Activated T-helper 2 cell treated with anti-CD3 and anti-CD28 coated beads, Interferon-gamma antibody, Interleukin-2, Interleukin-4, amounts not matched to agents 10 μg/mL and 5 μg/mL and 100 μg/mL, durations not matched to agents 14 hours and 24 hours and 36 hours (primary cell): Measurements from ENCODE around the gene MARVELD3. TPM values are rescaled to one million over a fixed set of nuclear protein-coding genes. Genes with fewer than 3 reads are reported as not detected.
"Not testable (repeated sequence)": the region's sequence is repeated elsewhere in the genome, so short reads cannot be mapped to it uniquely, and the experiment has no call there.

Experiments used
- DNase-seq: peaks from one replicate; pipeline ENCODE4 v3.0.0; 2021; ENCODE audit warnings: low spot score
- H3K27ac Mint-ChIP-seq: one replicate; pipeline ENCODE4 v1.8.0; 2021; ENCODE audit warnings: mixed read lengths
- H3K27me3 Mint-ChIP-seq: one replicate; pipeline ENCODE4 v1.8.0; 2021; ENCODE audit warnings: low read depth, mixed read lengths
- H3K36me3 Mint-ChIP-seq: one replicate; pipeline ENCODE4 v1.8.0; 2021; ENCODE audit warnings: low read depth, mixed read lengths
- H3K4me1 Mint-ChIP-seq: one replicate; pipeline ENCODE4 v1.8.0; 2021; ENCODE audit warnings: low read depth, mixed read lengths
- H3K4me3 Mint-ChIP-seq: one replicate; pipeline ENCODE4 v1.8.0; 2021; ENCODE audit warnings: low read depth, mild to moderate bottlenecking, moderate library complexity, mixed read lengths
- H3K9me3 Mint-ChIP-seq: one replicate; pipeline ENCODE4 v1.8.0; 2021; ENCODE audit warnings: mixed read lengths
- intact Hi-C: fragments of 100-400 bp; cut with micrococcal nuclease; formaldehyde crosslinking; loops from one replicate; pipeline ENCODE4 v1.15.1; 2023
- total RNA-seq: library from RNA; stranded (reverse); gene quantifications from 2 replicates; pipeline ENCODE4 v1.2.3, GENCODE V29; 2022

MARVELD3 gene
- total RNA-seq, 1 donor from 2014 or later = not detected

- H3K27ac Mint-ChIP-seq, H3K9me3 Mint-ChIP-seq, DNase-seq, H3K4me1 Mint-ChIP-seq, H3K4me3 Mint-ChIP-seq, H3K36me3 Mint-ChIP-seq, intact Hi-C loops: not testable (repeated sequence)
- peaks cover 13% of the 10 kb centered on the region for H3K27me3 Mint-ChIP-seq
Observed at GRCh38 chr16:71598426-71598825, 27.6 kb upstream of the MARVELD3 start.

- Mint-ChIP-seq H3K36me3 (no peaks in the 10 kb centered on the region), H3K9me3 (no peaks in the 10 kb centered on the region), H3K4me3 (no peak overlapping the region), H3K27ac (no peak overlapping the region), H3K4me1 (no peaks in the 10 kb centered on the region), H3K27me3 (peaks cover 8% of the 10 kb centered on the region)
- intact Hi-C loops = no loop called here
- no peak for DNase-seq
Observed at GRCh38 chr16:71600822-71601221, 25.2 kb upstream of the MARVELD3 start.

- no peak overlapping the region for H3K27ac Mint-ChIP-seq
- intact Hi-C loops = no loop called here
- no peaks in the 10 kb centered on the region for H3K4me1 Mint-ChIP-seq
- no peak overlapping the region for H3K4me3 Mint-ChIP-seq
- H3K9me3 Mint-ChIP-seq = no peaks in the 10 kb centered on the region
- no peaks in the 10 kb centered on the region for H3K36me3 Mint-ChIP-seq
- no peak for DNase-seq
- H3K27me3 Mint-ChIP-seq = peaks cover 15% of the 10 kb centered on the region
Observed at GRCh38 chr16:71609066-71609465, 16.9 kb upstream of the MARVELD3 start.

- no peak overlapping the region for H3K4me3 Mint-ChIP-seq
- DNase-seq = no peak
- no peaks in the 10 kb centered on the region for H3K4me1 Mint-ChIP-seq
- intact Hi-C loops = loop anchor here (2.0 kb wide), 2 partner anchors 46 to 198 kb away; no protein-coding TSS in a partner anchor
- H3K9me3 Mint-ChIP-seq = no peaks in the 10 kb centered on the region
- no peaks in the 10 kb centered on the region for H3K36me3 Mint-ChIP-seq
- peaks cover 15% of the 10 kb centered on the region for H3K27me3 Mint-ChIP-seq
- no peak overlapping the region for H3K27ac Mint-ChIP-seq
Observed at GRCh38 chr16:71610447-71610846, 15.5 kb upstream of the MARVELD3 start.

DNA sequence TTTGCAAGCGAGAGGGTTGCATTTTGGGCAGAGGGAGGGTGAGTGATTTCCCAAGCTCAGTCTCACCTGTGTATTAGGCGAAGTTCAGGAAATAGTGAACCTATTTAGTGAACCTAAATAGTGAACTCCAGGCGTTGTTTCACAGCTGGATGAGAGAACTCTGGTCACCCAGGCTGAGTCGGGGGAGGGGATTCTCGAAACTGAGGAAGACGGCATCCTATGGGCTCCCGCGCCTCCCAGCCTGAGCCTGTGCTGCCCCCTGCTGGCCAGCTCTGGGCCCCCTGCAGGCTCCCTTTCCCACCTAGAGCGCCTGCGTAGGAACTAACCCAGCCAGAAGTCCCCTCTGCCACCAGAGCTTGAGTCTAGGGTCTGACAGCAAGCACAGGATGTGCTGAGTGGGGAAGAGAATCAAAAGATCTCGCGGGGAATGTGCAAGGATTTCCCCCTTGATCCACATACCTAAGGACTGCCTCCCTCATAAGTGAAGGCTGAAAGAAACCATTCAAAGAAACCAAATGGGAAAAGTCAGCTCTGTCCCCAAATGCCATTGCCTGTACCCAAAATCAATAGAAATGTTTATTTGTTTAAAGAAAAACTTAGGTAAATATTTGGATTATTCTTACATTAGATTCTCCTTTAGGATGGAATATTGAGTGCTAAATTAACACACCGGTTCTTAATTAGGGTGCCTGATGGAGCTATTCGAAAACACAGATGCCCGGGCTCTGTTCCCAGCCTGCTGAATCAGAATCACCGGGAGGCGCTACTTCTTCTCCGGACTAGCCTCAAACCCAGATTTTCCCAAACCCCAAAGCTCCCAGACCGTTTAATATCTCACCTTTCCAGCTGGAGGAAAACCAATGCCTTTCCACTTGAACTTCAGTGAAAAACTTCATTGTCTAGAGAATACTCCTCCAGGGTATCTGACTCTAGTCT, 14.8 kb upstream of the MARVELD3 start:
- intact Hi-C loops = loop anchor here (2.0 kb wide), 2 partner anchors 46 to 198 kb away; no protein-coding TSS in a partner anchor
- Mint-ChIP-seq H3K4me3 (no peak overlapping the region), H3K9me3 (no peaks in the 10 kb centered on the region), H3K27ac (no peak overlapping the region), H3K4me1 (no peaks in the 10 kb centered on the region), H3K36me3 (no peaks in the 10 kb centered on the region), H3K27me3 (peaks cover 15% of the 10 kb centered on the region)
- DNase-seq = peak; percentile 59

- H3K4me3 Mint-ChIP-seq, intact Hi-C loops, H3K36me3 Mint-ChIP-seq, H3K9me3 Mint-ChIP-seq, DNase-seq, H3K27ac Mint-ChIP-seq, H3K4me1 Mint-ChIP-seq: not testable (repeated sequence)
- peaks cover 25% of the 10 kb centered on the region for H3K27me3 Mint-ChIP-seq
Observed at GRCh38 chr16:71614956-71615355, 11.0 kb upstream of the MARVELD3 start.

DNA sequence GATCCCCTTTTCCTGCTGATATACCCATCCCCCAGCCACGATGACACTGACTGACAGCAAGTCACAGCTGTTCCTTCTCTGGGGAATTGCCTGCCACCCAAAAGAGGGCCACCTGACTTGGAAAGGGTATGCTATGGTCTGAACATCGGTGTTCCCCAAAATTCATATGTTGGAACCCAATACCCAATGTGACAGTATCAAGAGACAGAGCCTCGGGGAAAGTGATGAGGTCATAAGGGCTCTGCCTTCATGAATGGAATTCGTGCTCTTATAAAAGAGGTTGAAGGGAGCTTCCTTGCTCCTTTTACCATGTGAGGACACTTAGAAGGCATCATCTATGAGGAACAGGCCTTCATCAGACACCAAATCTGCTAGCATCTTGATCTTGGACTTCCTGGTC, 7.6 kb upstream of the MARVELD3 start:
- DNase-seq = no peak
- Mint-ChIP-seq H3K36me3 (no peaks in the 10 kb centered on the region), H3K27me3 (peaks cover 13% of the 10 kb centered on the region), H3K4me3 (no peak overlapping the region), H3K4me1 (peaks cover 6% of the 10 kb centered on the region), H3K27ac (no peak overlapping the region), H3K9me3 (no peaks in the 10 kb centered on the region)
- intact Hi-C loops = no loop called here

- H3K4me3 Mint-ChIP-seq = no peak overlapping the region
- DNase-seq = no peak
Observed at GRCh38 chr16:71622088-71622487, 3.9 kb upstream of the MARVELD3 start.

DNA sequence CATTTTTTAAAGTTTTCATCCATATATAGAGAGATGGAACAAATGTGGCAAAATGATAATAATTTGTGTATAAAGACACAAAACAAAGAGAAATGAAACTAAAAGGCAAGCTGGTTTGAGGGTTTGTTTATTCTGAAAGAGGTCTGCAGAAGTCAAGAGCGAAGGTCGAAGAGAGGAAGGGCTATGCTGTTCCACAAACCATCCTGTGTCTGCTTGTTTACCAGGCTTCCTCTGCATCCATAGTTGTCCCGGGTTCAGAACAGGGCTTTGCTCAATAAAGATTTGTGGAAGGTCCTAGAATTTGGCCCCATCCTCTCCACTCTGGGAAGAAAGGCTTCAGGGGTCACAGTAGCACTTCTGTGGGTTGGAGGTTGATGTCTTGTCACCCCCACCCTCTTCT, 2.4 kb upstream of the MARVELD3 start:
- DNase-seq = no peak
- intact Hi-C loops = no loop called here
- H3K27me3 Mint-ChIP-seq = peaks cover 16% of the 10 kb centered on the region

More at GRCh38 chr16:71622088-71622487, 3.9 kb upstream of the MARVELD3 start:
- peaks cover 6% of the 10 kb centered on the region for H3K4me1 Mint-ChIP-seq
- intact Hi-C loops = no loop called here
- no peak overlapping the region for H3K27ac Mint-ChIP-seq
- H3K9me3 Mint-ChIP-seq = no peaks in the 10 kb centered on the region
- peaks cover 14% of the 10 kb centered on the region for H3K27me3 Mint-ChIP-seq
- no peaks in the 10 kb centered on the region for H3K36me3 Mint-ChIP-seq

GRCh38 chr16:71625113-71625850, 702 bp upstream of the MARVELD3 start:
- Mint-ChIP-seq H3K36me3 (no peaks in the 10 kb centered on the region), H3K4me1 (peaks cover 6% of the 10 kb centered on the region), H3K27ac (no peak overlapping the region), H3K4me3 (peak overlapping the region; percentile 23), H3K27me3 (peaks cover 18% of the 10 kb centered on the region), H3K9me3 (no peaks in the 10 kb centered on the region)
- DNase-seq = no peak
- intact Hi-C loops = no loop called here

More for the DNA sequence above, 2.4 kb upstream of the MARVELD3 start:
- H3K4me1 Mint-ChIP-seq = peaks cover 6% of the 10 kb centered on the region
- no peak overlapping the region for H3K27ac Mint-ChIP-seq
- no peaks in the 10 kb centered on the region for H3K36me3 Mint-ChIP-seq
- H3K9me3 Mint-ChIP-seq = no peaks in the 10 kb centered on the region
- no peak overlapping the region for H3K4me3 Mint-ChIP-seq

DNA sequence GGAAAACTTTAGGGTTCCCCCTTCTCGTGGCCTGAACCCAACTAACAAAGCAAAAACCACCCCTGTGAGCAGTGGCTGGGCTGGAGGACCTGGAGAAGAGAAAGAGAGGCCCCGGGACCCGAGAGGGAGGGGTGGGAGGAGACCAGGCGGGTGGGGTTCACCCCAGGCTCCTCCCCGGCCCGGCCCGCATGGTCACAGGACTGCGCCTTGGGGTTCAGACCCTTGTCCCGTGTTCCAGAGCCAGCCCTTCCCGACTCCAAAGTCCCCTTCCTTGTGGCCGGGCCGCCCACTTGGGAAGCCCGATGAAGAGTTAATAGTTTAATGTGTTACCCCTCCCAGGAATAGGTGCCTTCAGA, 852 bp downstream of the MARVELD3 start:
- Mint-ChIP-seq H3K9me3 (no peaks in the 10 kb centered on the region), H3K27ac (no peak overlapping the region), H3K36me3 (no peaks in the 10 kb centered on the region), H3K4me3 (no peak overlapping the region), H3K27me3 (peaks cover 17% of the 10 kb centered on the region), H3K4me1 (peaks cover 6% of the 10 kb centered on the region)
- no peak for DNase-seq
- intact Hi-C loops = no loop called here

DNA sequence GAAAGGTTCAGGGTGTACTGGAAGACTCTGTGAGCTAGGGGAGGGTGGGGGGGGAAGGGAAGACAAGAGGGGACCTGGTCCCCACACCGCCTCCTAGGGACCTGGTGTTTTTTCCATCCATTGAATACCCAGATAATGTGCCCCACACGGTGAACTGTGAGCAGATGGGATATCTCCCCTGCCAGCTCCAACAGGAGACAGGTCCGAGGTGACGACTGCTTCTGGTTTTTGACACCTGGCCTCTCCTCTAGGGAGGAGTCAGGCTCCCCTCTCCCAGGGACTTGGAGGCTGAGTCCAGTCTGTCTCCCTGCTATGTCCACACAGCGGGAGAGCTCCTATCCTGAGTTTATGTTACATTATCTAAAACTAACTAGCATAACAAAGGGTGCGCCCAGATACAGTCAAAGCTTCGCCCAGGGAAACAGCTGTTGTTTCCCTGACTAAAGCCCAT, 1.8 kb downstream of the MARVELD3 start:
- H3K4me1 Mint-ChIP-seq = no peaks in the 10 kb centered on the region
- DNase-seq = no peak
- H3K36me3 Mint-ChIP-seq = no peaks in the 10 kb centered on the region
- H3K27me3 Mint-ChIP-seq = peaks cover 17% of the 10 kb centered on the region
- H3K27ac Mint-ChIP-seq = no peak overlapping the region
- no peaks in the 10 kb centered on the region for H3K9me3 Mint-ChIP-seq
- intact Hi-C loops = no loop called here
- no peak overlapping the region for H3K4me3 Mint-ChIP-seq

DNA sequence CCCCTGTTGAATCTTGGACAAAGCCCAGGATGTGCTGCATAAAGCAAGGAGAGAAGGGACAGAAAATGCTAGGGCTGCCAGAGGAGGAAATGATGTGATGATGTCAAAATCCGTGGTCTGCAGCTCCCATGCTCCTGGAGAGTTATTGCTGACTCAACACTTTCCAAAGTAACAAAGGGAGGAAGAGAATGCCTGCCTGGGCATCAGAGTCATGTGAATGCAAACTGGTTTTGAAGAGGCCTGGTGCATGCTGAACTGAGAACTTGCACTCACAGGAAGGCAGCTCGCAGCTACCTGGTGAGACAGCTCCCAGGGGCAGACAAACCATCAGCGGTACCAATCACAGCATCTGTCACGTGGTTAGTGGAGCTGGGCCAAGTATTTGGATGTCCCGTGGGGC, 2.8 kb downstream of the MARVELD3 start:
- H3K27me3 Mint-ChIP-seq = peaks cover 17% of the 10 kb centered on the region
- DNase-seq = no peak
- no peaks in the 10 kb centered on the region for H3K9me3 Mint-ChIP-seq
- intact Hi-C loops = no loop called here
- H3K4me3 Mint-ChIP-seq = no peak overlapping the region
- no peaks in the 10 kb centered on the region for H3K36me3 Mint-ChIP-seq
- no peak overlapping the region for H3K27ac Mint-ChIP-seq
- no peaks in the 10 kb centered on the region for H3K4me1 Mint-ChIP-seq
